Activated CD8-positive, alpha-beta memory T cell treated with anti-CD3 and anti-CD28 coated beads, Interleukin-2, amount 50 U/mL, for 1 hour (primary cell): ENCODE measurements around the gene GPR89A.
"Not testable (repeated sequence)": the region's sequence is repeated elsewhere in the genome, so short reads cannot be mapped to it uniquely, and the experiment has no call there.

ENCODE experiments used
- DNase-seq: peaks from one replicate; pipeline ENCODE4 v3.0.0-alpha.2; 2020; ENCODE audit errors: extremely low read depth

Gene GPR89A

GRCh38 chr1:145686078-145686477 lies 78.3 kb downstream of the GPR89A start:
- DNase-seq, result not testable (repeated sequence)

- DNase-seq, result no peak
Observed at GRCh38 chr1:145688328-145688727, 80.5 kb downstream of the GPR89A start.

- DNase-seq, result no peak
Observed at GRCh38 chr1:145688924-145689323, 81.1 kb downstream of the GPR89A start.

- no peak for DNase-seq
Observed at GRCh38 chr1:145689922-145690321, 82.1 kb downstream of the GPR89A start.

- no peak for DNase-seq
Observed at GRCh38 chr1:145690587-145691558, 83.1 kb downstream of the GPR89A start.

- DNase-seq, result no peak
Observed at GRCh38 chr1:145692785-145693443, 85.1 kb downstream of the GPR89A start.

GRCh38 chr1:145695821-145696629 lies 88.2 kb downstream of the GPR89A start:
- no peak for DNase-seq

- DNase-seq, result no peak
Observed at GRCh38 chr1:145696630-145696960, 88.8 kb downstream of the GPR89A start.

GRCh38 chr1:145701306-145701862 lies 93.6 kb downstream of the GPR89A start:
- DNase-seq, result no peak

- DNase-seq, result no peak
Observed at GRCh38 chr1:145702052-145702451, 94.3 kb downstream of the GPR89A start.

- no peak for DNase-seq
Observed at GRCh38 chr1:145702826-145703225, 95.0 kb downstream of the GPR89A start.

GRCh38 chr1:145705622-145706021 lies 97.8 kb downstream of the GPR89A start:
- DNase-seq, result no peak

GRCh38 chr1:145706086-145706664 lies 98.4 kb downstream of the GPR89A start:
- DNase-seq, result no peak

- DNase-seq, result no peak
Observed at GRCh38 chr1:145707183-145707867, 99.5 kb downstream of the GPR89A start, which contains the start of gene PDZK1. Gene PDZK1, minus strand, starts transcription at chr1:145707368. Its CDS starts 19,347 bp downstream, at chr1:145688021.

GRCh38 chr1:145708063-145708462 lies 100.3 kb downstream of the GPR89A start:
- no peak for DNase-seq

- no peak for DNase-seq
Observed at GRCh38 chr1:145710291-145711027, 102.7 kb downstream of the GPR89A start.

GRCh38 chr1:145711213-145711651 lies 103.4 kb downstream of the GPR89A start:
- no peak for DNase-seq

- DNase-seq, result no peak
Observed at GRCh38 chr1:145714524-145715111, 106.8 kb downstream of the GPR89A start.

- no peak for DNase-seq
Observed at GRCh38 chr1:145716641-145717345, 109.0 kb downstream of the GPR89A start.
